ENCODE measurements around the gene RPS6KC1.
"Not testable (repeated sequence)": the region's sequence is repeated elsewhere in the genome, so short reads cannot be mapped to it uniquely, and the experiment has no call there.

The RPS6KC1 gene

GRCh38 chr1:213054733-213055591, 3.9 kb downstream of the RPS6KC1 start:
- no peak for DNase-seq (ENCODE audit: low read depth in 2 of 2)

GRCh38 chr1:213055767-213056166, 4.7 kb downstream of the RPS6KC1 start:
- no peak for DNase-seq (ENCODE audit: low read depth in 2 of 2)

GRCh38 chr1:213057264-213058059, 6.4 kb downstream of the RPS6KC1 start:
- DNase-seq (ENCODE audit: low read depth in 2 of 2) = no peak

- DNase-seq (ENCODE audit: low read depth in 2 of 2) = no peak
Measured at GRCh38 chr1:213060836-213061235, 9.8 kb downstream of the RPS6KC1 start.

- DNase-seq (ENCODE audit: low read depth in 2 of 2) = no peak
Measured at GRCh38 chr1:213061263-213061662, 10.2 kb downstream of the RPS6KC1 start.

- DNase-seq (ENCODE audit: low read depth in 2 of 2) = no peak
Measured at GRCh38 chr1:213065800-213066199, 14.8 kb downstream of the RPS6KC1 start.

- no peak for DNase-seq (ENCODE audit: low read depth in 2 of 2)
Measured at GRCh38 chr1:213066363-213066762, 15.3 kb downstream of the RPS6KC1 start.

- no peak for DNase-seq (ENCODE audit: low read depth in 2 of 2)
Measured at GRCh38 chr1:213067352-213067751, 16.3 kb downstream of the RPS6KC1 start.

GRCh38 chr1:213070406-213070805, 19.4 kb downstream of the RPS6KC1 start:
- no peak for DNase-seq (ENCODE audit: low read depth in 2 of 2)

- no peak for DNase-seq (ENCODE audit: low read depth in 2 of 2)
Measured at GRCh38 chr1:213075725-213076124, 24.7 kb downstream of the RPS6KC1 start.

GRCh38 chr1:213082420-213083111, 31.5 kb downstream of the RPS6KC1 start:
- no peak for DNase-seq (ENCODE audit: low read depth in 2 of 2)

- DNase-seq (ENCODE audit: low read depth in 2 of 2) = no peak
Measured at GRCh38 chr1:213083112-213083445, 32.0 kb downstream of the RPS6KC1 start.

- DNase-seq (ENCODE audit: low read depth in 2 of 2) = no peak
Measured at GRCh38 chr1:213087911-213088310, 36.9 kb downstream of the RPS6KC1 start.

GRCh38 chr1:213089924-213090677, 39.1 kb downstream of the RPS6KC1 start:
- no peak for DNase-seq (ENCODE audit: low read depth in 2 of 2)

- DNase-seq (ENCODE audit: low read depth in 2 of 2) = no peak
Measured at GRCh38 chr1:213094446-213094845, 43.4 kb downstream of the RPS6KC1 start.

- DNase-seq (ENCODE audit: low read depth in 2 of 2) = no peak
Measured at GRCh38 chr1:213095467-213095866, 44.4 kb downstream of the RPS6KC1 start.

- DNase-seq (ENCODE audit: low read depth in 2 of 2) = no peak
Measured at GRCh38 chr1:213099682-213100399, 48.8 kb downstream of the RPS6KC1 start.

GRCh38 chr1:213100565-213100964, 49.5 kb downstream of the RPS6KC1 start:
- not testable (repeated sequence) for DNase-seq (ENCODE audit: low read depth in 2 of 2)

- no peak for DNase-seq (ENCODE audit: low read depth in 2 of 2)
Measured at GRCh38 chr1:213103377-213104306, 52.6 kb downstream of the RPS6KC1 start.

- no peak for DNase-seq (ENCODE audit: low read depth in 2 of 2)
Measured at GRCh38 chr1:213104604-213105003, 53.6 kb downstream of the RPS6KC1 start.

Data from activated CD8-positive, alpha-beta memory T cell treated with anti-CD3 and anti-CD28 coated beads for 4 hours (primary cell).